ENCODE measurements around the gene PPP2R5C.
A peak's percentile ranks its signal among the peaks of the same experiment; 100 is the strongest.

Gene PPP2R5C

GRCh38 chr14:101851736-101852405, 90.4 kb downstream of the PPP2R5C start:
- TF ChIP-seq Cebpa-rat (IDR thresholded peaks at IDR 0.05) = no peak
- Histone ChIP-seq H3K4me2 (peak overlapping the region; percentile 85), H4K20me1 (peaks cover 81% of the 10 kb centered on the region), H3K27ac (peak overlapping the region; percentile 64), H3K4me3 (no peak overlapping the region), H3K36me3 (peaks cover 63% of the 10 kb centered on the region), H3K4me1 (peaks cover 94% of the 10 kb centered on the region), H3K9ac (peak overlapping the region; percentile 37; the same call in 1 of the 2 replicates), H3K9me3 (no peaks in the 10 kb centered on the region), H3K27me3 (no peaks in the 10 kb centered on the region)

GRCh38 chr14:101852785-101853184, 91.3 kb downstream of the PPP2R5C start:
- H4K20me1 ChIP-seq = peaks cover 81% of the 10 kb centered on the region
- H3K4me3 ChIP-seq = no peak overlapping the region
- no peaks in the 10 kb centered on the region for H3K9me3 ChIP-seq
- no peaks in the 10 kb centered on the region for H3K27me3 ChIP-seq
- peaks cover 64% of the 10 kb centered on the region for H3K36me3 ChIP-seq
- H3K4me2 ChIP-seq = peak overlapping the region; percentile 85
- H3K27ac ChIP-seq = peak overlapping the region; percentile 66; the same call in 1 of the 2 replicates
- no peak for TF ChIP-seq Cebpa-rat (IDR thresholded peaks at IDR 0.05)
- peaks cover 85% of the 10 kb centered on the region for H3K4me1 ChIP-seq
- H3K9ac ChIP-seq = no peak overlapping the region

GRCh38 chr14:101853455-101854018, 92.0 kb downstream of the PPP2R5C start:
- peak overlapping the region; percentile 85 for H3K4me2 ChIP-seq
- H3K27ac ChIP-seq = peak overlapping the region; percentile 66
- no peak for TF ChIP-seq Cebpa-rat (IDR thresholded peaks at IDR 0.05)
- H3K27me3 ChIP-seq = no peaks in the 10 kb centered on the region
- H3K4me3 ChIP-seq = no peak overlapping the region
- H4K20me1 ChIP-seq = peaks cover 80% of the 10 kb centered on the region
- H3K9ac ChIP-seq = peak overlapping the region; percentile 66
- no peaks in the 10 kb centered on the region for H3K9me3 ChIP-seq
- H3K36me3 ChIP-seq = peaks cover 63% of the 10 kb centered on the region
- H3K4me1 ChIP-seq = peaks cover 77% of the 10 kb centered on the region

GRCh38 chr14:101854366-101854765, 92.9 kb downstream of the PPP2R5C start:
- H3K36me3 ChIP-seq = peaks cover 64% of the 10 kb centered on the region
- H3K9ac ChIP-seq = peak overlapping the region; percentile 66
- peaks cover 71% of the 10 kb centered on the region for H4K20me1 ChIP-seq
- no peak for TF ChIP-seq Cebpa-rat (IDR thresholded peaks at IDR 0.05)
- peaks cover 77% of the 10 kb centered on the region for H3K4me1 ChIP-seq
- H3K27ac ChIP-seq = peak overlapping the region; percentile 66
- no peaks in the 10 kb centered on the region for H3K27me3 ChIP-seq
- no peak overlapping the region for H3K4me3 ChIP-seq
- peaks cover 2% of the 10 kb centered on the region; the same call in 1 of the 2 replicates for H3K9me3 ChIP-seq
- H3K4me2 ChIP-seq = peak overlapping the region; percentile 85

GRCh38 chr14:101855958-101856357, 94.4 kb downstream of the PPP2R5C start:
- peak overlapping the region; percentile 11; the same call in 1 of the 2 replicates for H3K4me2 ChIP-seq
- H4K20me1 ChIP-seq = peaks cover 57% of the 10 kb centered on the region

GRCh38 chr14:101856536-101856935, 95.0 kb downstream of the PPP2R5C start:
- H3K27ac ChIP-seq = 0 out of 2 replicates have a peak overlapping the region, but pooled peaks have one; percentile 11
- no peaks in the 10 kb centered on the region for H3K27me3 ChIP-seq
- H3K9me3 ChIP-seq = peaks cover 11% of the 10 kb centered on the region; the same call in 1 of the 2 replicates
- H4K20me1 ChIP-seq = peaks cover 51% of the 10 kb centered on the region
- H3K36me3 ChIP-seq = peaks cover 75% of the 10 kb centered on the region
- no peak overlapping the region for H3K4me2 ChIP-seq
- H3K4me3 ChIP-seq = no peak overlapping the region
- H3K9ac ChIP-seq = no peak overlapping the region
- peaks cover 58% of the 10 kb centered on the region for H3K4me1 ChIP-seq
- no peak for TF ChIP-seq Cebpa-rat (IDR thresholded peaks at IDR 0.05)

More at GRCh38 chr14:101855958-101856357, 94.4 kb downstream of the PPP2R5C start:
- peaks cover 64% of the 10 kb centered on the region for H3K4me1 ChIP-seq
- H3K9ac ChIP-seq = 0 out of 2 replicates have a peak overlapping the region, but pooled peaks have one; percentile 3
- no peak overlapping the region for H3K4me3 ChIP-seq
- H3K9me3 ChIP-seq = peaks cover 11% of the 10 kb centered on the region; the same call in 1 of the 2 replicates
- TF ChIP-seq Cebpa-rat (IDR thresholded peaks at IDR 0.05) = no peak
- peaks cover 74% of the 10 kb centered on the region for H3K36me3 ChIP-seq
- H3K27me3 ChIP-seq = no peaks in the 10 kb centered on the region
- H3K27ac ChIP-seq = peak overlapping the region; percentile 50

- Histone ChIP-seq H3K36me3 (peaks cover 82% of the 10 kb centered on the region), H3K4me3 (no peak overlapping the region), H3K9ac (no peak overlapping the region), H3K27ac (0 out of 2 replicates have a peak overlapping the region, but pooled peaks have one; percentile 4), H3K4me1 (peaks cover 56% of the 10 kb centered on the region), H3K27me3 (no peaks in the 10 kb centered on the region), H4K20me1 (peaks cover 44% of the 10 kb centered on the region), H3K4me2 (no peak overlapping the region), H3K9me3 (peaks cover 11% of the 10 kb centered on the region; the same call in 1 of the 2 replicates)
- TF ChIP-seq Cebpa-rat (IDR thresholded peaks at IDR 0.05) = no peak
Observed at GRCh38 chr14:101857226-101857625, 95.7 kb downstream of the PPP2R5C start.

GRCh38 chr14:101858791-101859537, 97.5 kb downstream of the PPP2R5C start:
- Histone ChIP-seq H3K27ac (peak overlapping the region; percentile 54; the same call in 1 of the 2 replicates), H4K20me1 (peaks cover 27% of the 10 kb centered on the region), H3K4me1 (peaks cover 53% of the 10 kb centered on the region), H3K9ac (no peak overlapping the region; the same call in 1 of the 2 replicates), H3K36me3 (peaks cover 96% of the 10 kb centered on the region), H3K4me2 (no peak overlapping the region), H3K9me3 (peaks cover 11% of the 10 kb centered on the region; the same call in 1 of the 2 replicates), H3K4me3 (no peak overlapping the region), H3K27me3 (no peaks in the 10 kb centered on the region)
- TF ChIP-seq Cebpa-rat (IDR thresholded peaks at IDR 0.05) = no peak

GRCh38 chr14:101859538-101859902, 98.0 kb downstream of the PPP2R5C start:
- H3K36me3 ChIP-seq = peaks cover 98% of the 10 kb centered on the region
- no peaks in the 10 kb centered on the region for H3K27me3 ChIP-seq
- TF ChIP-seq Cebpa-rat (IDR thresholded peaks at IDR 0.05) = no peak
- peak overlapping the region; percentile 54 for H3K27ac ChIP-seq
- H3K4me3 ChIP-seq = no peak overlapping the region
- no peak overlapping the region; the same call in 1 of the 2 replicates for H3K9ac ChIP-seq
- peaks cover 53% of the 10 kb centered on the region for H3K4me1 ChIP-seq
- H3K4me2 ChIP-seq = no peak overlapping the region
- H3K9me3 ChIP-seq = peaks cover 14% of the 10 kb centered on the region; the same call in 1 of the 2 replicates
- peaks cover 22% of the 10 kb centered on the region for H4K20me1 ChIP-seq

All from BLaER1 (cell line).